Mammary epithelial cell (primary cell): ENCODE data around the gene PARD3.

ENCODE experiments used
- EZH2 ChIP-seq: IDR thresholded peaks from 2 replicates; pipeline ENCODE4 v1.6.1; 2012; ENCODE audit warnings: low read length, inconsistent platforms, borderline replicate concordance
- TF ChIP-seq, protein P1 (sequence below), 2 donors: IDR thresholded peaks in 1 of 2; conservative IDR thresholded peaks in 1 of 2; 2 replicates each; pipeline ENCODE4 v1.5.1; 2011 to 2012; ENCODE audit warnings: inconsistent platforms in 2 of 2, low read length in 2 of 2, mild to moderate bottlenecking in 2 of 2, control low read depth in 1 of 2, low read depth in 1 of 2; ENCODE audit not compliant: insufficient read depth in 1 of 2; ENCODE audit errors: extremely low read depth in 1 of 2

DNA sequence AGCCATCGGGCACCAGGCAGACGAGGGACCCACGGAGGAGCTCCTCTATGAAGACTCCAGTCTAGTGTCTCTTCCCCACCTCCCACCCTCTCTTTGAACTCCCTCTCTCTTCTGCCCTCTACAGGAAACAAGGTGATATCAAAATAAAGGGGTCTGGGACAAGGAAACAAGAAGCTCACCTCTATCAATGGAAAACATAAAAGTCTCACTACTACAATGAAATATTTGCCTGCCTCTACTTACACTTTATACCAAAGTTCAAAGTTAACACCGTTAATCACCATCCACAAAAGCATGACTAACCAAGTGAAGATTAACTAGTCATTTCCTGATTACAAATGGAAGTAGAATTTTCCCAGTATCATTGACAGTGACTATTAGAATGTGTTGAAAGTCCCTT lies 82.2 kb downstream of the PARD3 start:
- TF ChIP-seq, protein P1, sequence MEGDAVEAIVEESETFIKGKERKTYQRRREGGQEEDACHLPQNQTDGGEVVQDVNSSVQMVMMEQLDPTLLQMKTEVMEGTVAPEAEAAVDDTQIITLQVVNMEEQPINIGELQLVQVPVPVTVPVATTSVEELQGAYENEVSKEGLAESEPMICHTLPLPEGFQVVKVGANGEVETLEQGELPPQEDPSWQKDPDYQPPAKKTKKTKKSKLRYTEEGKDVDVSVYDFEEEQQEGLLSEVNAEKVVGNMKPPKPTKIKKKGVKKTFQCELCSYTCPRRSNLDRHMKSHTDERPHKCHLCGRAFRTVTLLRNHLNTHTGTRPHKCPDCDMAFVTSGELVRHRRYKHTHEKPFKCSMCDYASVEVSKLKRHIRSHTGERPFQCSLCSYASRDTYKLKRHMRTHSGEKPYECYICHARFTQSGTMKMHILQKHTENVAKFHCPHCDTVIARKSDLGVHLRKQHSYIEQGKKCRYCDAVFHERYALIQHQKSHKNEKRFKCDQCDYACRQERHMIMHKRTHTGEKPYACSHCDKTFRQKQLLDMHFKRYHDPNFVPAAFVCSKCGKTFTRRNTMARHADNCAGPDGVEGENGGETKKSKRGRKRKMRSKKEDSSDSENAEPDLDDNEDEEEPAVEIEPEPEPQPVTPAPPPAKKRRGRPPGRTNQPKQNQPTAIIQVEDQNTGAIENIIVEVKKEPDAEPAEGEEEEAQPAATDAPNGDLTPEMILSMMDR (conservative IDR thresholded peaks at IDR 0.05 in 1 of 2, IDR thresholded peaks at IDR 0.05 in 1 of 2; ENCODE audit: extremely low read depth in 1 of 2, insufficient read depth in 1 of 2, low read depth in 1 of 2, low read length in 2 of 2) = no peak
- no peak for TF ChIP-seq EZH2
